ENCODE data around the gene ZNF496.

- TF ChIP-seq POLR2A (IDR thresholded peaks at IDR 0.05) (no peak), CTCF (IDR thresholded peaks at IDR 0.05) (no peak)
These were observed 15.0 kb downstream of the ZNF496 start for GRCh38 chr1:247316590-247317197.
